GM23248 (cell line): ENCODE results near the gene FOXRED2.
"Not testable (repeated sequence)": the region's sequence is repeated elsewhere in the genome, so short reads cannot be mapped to it uniquely, and the experiment has no call there.

Experiments used
- EZH2 ChIP-seq: fragments of 200-600 bp; sonication (generic); IDR thresholded peaks from 2 replicates; pipeline ENCODE4 v1.6.1; 2018; ENCODE audit warnings: antibody characterized with exemption, mild to moderate bottlenecking; ENCODE audit not compliant: insufficient read depth, poor library complexity, severe bottlenecking
- EZH2phosphoT487 ChIP-seq: fragments of 200-600 bp; sonication (generic); IDR thresholded peaks from 2 replicates; pipeline ENCODE4 v1.6.1; 2018; ENCODE audit warnings: antibody characterized with exemption, moderate library complexity, mild to moderate bottlenecking, low read depth; ENCODE audit not compliant: insufficient read depth

DNA sequence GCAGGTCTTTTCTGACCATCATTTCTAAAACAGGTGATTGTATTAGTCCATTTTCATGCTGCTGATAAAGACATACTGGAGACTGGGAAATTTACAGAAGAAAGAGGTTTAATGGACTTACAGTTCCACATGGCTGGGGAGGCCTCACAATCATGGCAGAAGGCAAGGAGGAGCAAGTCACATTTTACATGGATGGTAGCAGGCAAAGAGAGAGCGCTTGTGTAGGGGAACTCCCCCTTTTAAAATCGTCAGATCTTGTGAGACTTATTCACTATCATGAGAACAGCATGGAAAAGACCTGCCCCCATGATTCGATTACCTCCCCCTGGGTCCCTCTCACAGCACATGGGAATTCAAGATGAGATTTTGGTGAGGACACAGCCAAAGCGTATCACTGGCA, 26.5 kb upstream of the FOXRED2 start:
- TF ChIP-seq EZH2, EZH2phosphoT487: not testable (repeated sequence)
